HG03457 (cell line): ENCODE data around the gene IGFBP7.

Experiments used
- ATAC-seq: cut with Tn5 transposase; IDR thresholded peaks from one replicate; pipeline ENCODE4 v1.9.1; 2021; ENCODE audit warnings: moderate number of reproducible peaks; ENCODE audit not compliant: unreplicated experiment

Gene IGFBP7, protein sequence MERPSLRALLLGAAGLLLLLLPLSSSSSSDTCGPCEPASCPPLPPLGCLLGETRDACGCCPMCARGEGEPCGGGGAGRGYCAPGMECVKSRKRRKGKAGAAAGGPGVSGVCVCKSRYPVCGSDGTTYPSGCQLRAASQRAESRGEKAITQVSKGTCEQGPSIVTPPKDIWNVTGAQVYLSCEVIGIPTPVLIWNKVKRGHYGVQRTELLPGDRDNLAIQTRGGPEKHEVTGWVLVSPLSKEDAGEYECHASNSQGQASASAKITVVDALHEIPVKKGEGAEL

GRCh38 chr4:57109847-57110639 is at the start of gene IGFBP7:
TSS of gene IGFBP7 (minus strand) at chr4:57110385. CDS start at chr4:57110351, 34 bp downstream.
- ATAC-seq: no peak

GRCh38 chr4:57159866-57160265 is 49.7 kb upstream of the IGFBP7 start:
- no peak for ATAC-seq

- ATAC-seq: no peak
Observed at GRCh38 chr4:57158762-57159161, 48.6 kb upstream of the IGFBP7 start.

DNA sequence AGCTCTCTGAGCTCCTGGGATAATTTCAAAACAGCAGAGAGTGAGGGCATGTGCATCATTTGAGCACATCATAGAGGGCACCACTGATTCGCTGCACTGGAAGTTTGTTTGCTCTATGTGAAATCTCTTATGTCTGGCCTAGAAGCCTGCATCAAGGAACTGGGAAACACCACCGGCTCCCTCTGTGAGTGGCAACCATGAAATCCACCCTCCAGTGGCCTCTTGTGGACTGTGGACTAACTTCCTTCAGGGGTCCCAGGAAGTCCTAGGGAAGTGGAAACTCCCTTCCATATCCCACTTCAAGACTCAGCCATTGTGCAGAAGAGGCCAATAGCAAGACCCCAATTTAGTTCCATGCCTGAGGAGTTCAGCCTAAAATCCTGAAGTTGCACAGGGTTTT is 48.0 kb upstream of the IGFBP7 start:
- ATAC-seq: no peak

GRCh38 chr4:57157596-57158137 is 47.5 kb upstream of the IGFBP7 start:
- ATAC-seq: no peak

- no peak for ATAC-seq
Observed at GRCh38 chr4:57156242-57156990, 46.2 kb upstream of the IGFBP7 start.

DNA sequence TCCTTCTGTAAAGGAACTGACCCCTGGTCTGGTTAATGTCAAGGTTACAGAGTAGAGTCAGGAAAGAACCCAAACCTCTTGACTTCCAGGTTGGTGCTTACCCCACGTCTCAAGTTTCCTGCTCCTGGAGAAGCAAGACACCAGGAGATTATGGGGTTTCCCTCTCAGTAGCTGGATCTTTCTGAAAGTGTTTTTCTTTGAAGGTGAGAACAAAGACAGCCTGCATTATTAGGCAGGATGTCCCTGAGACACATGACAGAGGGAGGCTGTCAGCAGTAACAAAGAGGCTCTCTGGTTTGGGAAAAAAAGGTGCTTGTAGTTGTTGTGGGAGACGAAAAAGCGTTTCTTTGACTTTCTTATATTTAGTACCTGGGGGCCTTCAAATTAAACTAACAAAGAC is 44.7 kb upstream of the IGFBP7 start:
- no peak for ATAC-seq

GRCh38 chr4:57154191-57154590 is 44.0 kb upstream of the IGFBP7 start:
- ATAC-seq: no peak

- ATAC-seq: no peak
Observed at GRCh38 chr4:57153207-57153606, 43.0 kb upstream of the IGFBP7 start.

DNA sequence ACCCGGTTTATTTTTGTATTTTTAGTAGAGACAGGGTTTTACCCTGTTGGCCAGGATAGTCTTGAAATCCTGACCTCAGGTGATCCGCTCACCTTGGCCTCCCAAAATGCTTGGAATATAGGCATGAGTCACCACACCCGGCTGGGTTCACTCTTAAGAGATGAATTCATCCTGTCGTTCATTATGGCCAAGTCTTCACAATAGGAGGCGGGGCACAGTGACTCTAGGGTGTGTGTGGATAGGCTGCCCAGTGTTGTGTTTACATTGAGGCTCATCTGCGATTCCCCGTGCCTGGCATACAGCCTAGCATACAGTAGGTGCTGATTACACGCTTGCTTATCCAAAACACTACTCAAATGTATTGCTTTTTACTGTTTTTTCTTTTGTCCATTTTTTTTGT is 41.3 kb upstream of the IGFBP7 start:
- no peak for ATAC-seq

DNA sequence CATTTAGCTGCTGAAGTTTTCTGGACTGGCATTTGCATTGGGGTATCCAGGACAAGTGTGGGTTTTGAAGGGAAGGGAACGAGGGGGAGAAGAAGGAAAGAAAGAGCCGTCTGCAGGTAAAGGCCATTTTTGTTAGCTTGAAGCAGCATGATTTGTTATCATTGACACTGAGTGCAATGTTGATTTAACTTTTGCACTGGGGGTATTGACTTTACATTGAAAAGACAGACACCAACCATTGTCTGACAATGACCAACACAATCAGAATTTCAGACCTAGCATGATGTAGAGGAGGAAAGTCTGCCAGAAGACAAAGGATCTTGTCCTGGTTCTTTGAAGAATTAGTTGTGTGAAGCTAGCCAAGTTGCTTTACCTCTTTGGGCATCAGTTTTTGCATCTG is 39.6 kb upstream of the IGFBP7 start:
- ATAC-seq: no peak

- ATAC-seq: no peak
Observed at GRCh38 chr4:57148831-57149505, 38.8 kb upstream of the IGFBP7 start.

- no peak for ATAC-seq
Observed at GRCh38 chr4:57148177-57148576, 38.0 kb upstream of the IGFBP7 start.

DNA sequence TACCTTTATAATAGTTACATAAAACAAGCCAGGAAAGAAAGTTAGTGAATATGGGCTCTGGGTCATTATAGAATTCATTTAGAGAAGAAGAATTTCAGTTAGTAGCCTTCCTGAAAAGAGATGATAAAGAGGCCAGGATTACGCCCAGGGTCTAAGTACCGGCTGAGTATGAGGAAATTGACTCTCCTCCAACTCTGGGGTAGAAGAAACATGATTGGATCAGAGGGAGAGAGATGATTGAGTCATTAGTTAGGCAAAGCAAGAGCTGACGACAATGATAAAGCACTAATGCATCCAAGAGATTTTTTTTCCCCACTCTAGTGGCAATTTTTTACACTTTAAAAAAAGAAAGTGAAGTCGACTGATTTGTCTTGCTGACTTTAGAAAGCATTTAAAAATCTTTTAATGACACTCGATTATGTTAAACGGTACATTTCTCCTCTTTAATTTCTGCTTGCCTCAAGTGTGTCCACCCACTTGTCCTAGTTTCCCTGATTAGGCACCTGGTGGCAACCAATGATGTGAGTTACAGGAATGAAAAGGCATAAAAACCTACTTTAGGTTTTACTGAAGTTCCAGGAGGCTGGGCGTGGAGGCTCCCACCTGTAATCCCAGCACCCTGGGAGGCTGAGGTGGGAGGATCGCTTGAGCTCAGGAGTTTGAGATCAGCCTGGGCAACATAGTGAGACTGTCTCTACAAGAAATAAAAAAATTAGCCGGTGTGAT is 37.3 kb upstream of the IGFBP7 start:
- no peak for ATAC-seq

GRCh38 chr4:57146444-57146843 is 36.3 kb upstream of the IGFBP7 start:
- ATAC-seq: no peak

DNA sequence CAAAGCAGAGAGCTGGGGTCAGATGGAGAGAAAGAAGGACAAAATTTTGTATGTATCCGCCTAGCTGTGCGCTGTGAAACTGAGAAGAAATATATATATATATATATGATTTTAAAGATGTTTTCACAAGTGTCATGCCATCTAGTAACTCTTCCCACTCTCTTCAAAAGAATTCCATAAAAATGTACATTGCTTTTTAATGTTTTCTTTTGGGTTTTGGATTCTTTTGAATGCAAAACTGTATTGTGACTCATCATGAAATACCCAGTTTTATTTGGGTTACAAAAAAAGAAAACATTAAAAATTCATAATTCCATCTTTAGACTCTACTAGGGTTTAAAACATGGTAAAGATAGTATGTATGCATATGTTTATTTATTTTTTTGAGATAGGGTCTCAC is 34.3 kb upstream of the IGFBP7 start:
- ATAC-seq: no peak

DNA sequence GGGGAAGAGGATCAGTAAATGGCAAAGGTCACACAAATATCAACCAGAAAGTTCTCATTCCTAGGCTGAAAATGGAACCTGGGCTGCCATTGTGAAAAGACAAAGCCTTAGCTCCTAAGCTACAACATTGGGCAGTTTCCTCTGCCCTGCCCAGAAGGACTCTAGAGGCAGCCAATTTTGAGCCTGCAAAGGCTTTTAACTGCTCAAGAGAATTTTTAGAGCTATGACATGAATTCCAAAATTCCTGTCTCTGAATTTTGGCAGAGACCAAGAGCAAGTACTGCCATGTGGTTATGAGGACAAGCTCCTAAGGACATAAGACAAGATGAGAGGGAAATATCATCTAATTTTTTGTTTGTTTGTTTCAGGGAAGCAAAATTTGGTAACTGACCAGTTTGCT is 29.6 kb upstream of the IGFBP7 start:
- ATAC-seq: no peak

GRCh38 chr4:57137261-57137660 is 27.1 kb upstream of the IGFBP7 start:
- no peak for ATAC-seq

GRCh38 chr4:57136281-57136680 is 26.1 kb upstream of the IGFBP7 start:
- ATAC-seq: no peak

- ATAC-seq: no peak
Observed at GRCh38 chr4:57132743-57133137, 22.6 kb upstream of the IGFBP7 start.
